HG03354 (cell line): ENCODE measurements around the gene ASL.
"Not testable (repeated sequence)": the region's sequence is repeated elsewhere in the genome, so short reads cannot be mapped to it uniquely, and the experiment has no call there.

ENCODE experiments used
- ATAC-seq: cut with Tn5 transposase; IDR thresholded peaks from one replicate; pipeline ENCODE4 v1.9.1; 2021; ENCODE audit warnings: mild to moderate bottlenecking; ENCODE audit not compliant: unreplicated experiment, poor library complexity, severe bottlenecking

ASL gene

DNA sequence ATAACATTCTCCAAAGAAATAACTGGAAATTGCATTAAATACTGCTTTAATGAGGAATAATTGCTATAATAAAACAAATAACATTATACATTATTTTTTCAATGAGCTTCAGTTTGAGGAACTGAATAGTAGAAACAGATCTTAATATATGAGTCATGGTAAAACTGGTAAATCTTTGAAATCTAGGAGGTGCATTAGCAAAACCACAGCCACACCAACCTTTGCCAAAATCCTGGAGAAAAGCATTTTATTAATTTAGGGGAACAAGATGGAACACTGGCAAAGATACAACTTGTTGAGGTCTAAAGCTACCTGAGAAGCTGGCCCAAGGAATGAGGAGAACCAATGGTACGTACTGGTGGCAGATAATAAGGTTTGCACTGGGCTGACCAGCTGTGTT, 5.4 kb upstream of the ASL start:
- ATAC-seq, result no peak

DNA sequence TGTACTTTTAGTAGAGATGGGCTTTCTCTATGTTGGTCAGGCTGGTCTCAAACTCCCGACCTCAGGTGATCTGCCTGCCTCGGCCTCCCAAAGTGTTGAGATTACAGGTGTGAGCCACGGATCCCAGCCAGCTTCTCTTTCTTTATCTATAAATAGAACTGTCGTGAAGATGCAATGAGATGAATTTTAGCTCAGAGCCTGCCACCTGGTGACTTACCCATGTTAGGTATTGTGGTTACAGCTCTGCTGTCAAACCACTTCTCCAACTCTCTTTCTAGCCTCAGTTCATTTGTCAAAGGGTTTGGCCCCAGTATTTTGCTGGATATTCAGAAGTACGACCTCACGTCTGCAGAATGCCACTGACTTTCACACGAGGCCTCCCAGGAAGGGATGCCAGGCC, 3.4 kb upstream of the ASL start:
- ATAC-seq, result not testable (repeated sequence)

DNA sequence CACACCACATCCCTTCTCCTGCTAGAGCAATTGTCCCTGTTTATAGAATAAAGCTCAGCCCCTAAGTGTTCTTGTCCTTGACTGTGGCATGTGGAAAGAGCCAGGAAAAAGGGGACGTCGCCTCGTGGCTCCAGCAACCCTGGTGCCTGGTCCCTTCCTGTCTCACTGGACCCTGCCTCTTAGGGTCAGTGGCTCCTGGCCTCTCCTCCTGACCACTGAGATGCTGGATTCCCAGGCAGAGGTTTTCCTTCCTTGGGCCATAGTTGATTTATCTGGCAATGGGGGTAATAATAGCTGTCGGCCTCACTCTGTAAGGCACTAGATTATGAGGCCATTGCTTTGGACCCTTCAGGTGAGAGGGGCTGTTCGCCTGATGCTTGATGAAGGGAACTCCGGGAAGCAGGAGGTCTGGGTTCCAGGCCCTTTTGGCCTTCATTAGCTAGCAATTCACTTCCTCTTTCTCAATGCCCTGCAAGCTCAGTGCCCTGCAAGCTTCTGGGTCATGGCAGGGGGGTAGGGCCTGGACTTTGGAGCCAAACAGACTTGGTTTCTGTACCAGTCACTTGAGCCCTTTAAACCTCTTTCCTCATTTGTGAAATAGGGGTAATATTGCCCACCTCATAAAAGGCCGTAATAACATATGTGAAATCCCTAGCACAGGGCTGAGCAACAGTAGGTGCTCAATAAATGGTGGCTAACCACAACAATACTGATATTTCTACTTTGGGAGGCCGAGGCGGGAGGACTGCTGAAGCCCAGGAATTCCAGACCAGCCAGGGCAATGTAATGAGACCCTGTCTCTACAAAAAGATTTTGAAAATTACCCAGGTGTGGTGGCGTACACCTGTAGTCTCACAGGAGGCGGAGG, 1.1 kb downstream of the ASL start:
- ATAC-seq, result no peak

DNA sequence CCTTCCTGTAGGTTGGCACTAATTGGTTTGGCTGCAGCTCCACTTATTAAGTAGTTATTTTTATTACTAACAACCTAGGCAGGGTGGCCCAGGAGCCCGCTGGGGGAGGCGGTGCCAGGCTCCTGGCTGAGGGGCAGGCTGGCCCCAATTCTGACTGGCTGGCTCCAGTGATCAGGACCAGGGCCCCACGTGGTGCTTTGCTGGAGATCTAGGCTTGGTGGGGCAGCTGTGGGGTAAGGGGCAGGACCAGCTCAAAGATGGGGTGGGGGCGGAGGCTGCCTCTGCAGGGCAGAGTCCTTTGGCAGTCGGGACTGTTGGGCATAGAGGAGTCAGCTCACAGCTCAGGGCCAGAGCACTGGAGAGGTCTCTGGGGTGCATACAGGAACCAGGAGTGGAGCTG, 2.4 kb downstream of the ASL start:
- ATAC-seq, result no peak

DNA sequence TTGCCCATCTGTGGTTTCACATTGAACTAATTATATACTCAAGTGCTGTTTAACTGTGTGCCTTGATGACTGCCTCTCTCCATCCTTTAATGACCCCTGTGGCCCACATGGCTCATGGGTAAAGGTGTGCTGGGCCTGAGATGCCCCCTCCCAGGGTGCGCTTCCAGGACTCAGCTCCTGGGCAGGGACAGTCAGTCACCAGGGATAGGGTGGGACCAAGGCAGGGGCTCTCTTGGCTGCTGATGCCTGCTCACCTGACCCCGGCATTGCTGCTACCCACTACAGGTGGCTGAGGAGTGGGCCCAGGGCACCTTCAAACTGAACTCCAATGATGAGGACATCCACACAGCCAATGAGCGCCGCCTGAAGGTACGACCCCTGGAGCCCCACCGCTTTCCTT, 6.5 kb downstream of the ASL start:
- ATAC-seq, result no peak

DNA sequence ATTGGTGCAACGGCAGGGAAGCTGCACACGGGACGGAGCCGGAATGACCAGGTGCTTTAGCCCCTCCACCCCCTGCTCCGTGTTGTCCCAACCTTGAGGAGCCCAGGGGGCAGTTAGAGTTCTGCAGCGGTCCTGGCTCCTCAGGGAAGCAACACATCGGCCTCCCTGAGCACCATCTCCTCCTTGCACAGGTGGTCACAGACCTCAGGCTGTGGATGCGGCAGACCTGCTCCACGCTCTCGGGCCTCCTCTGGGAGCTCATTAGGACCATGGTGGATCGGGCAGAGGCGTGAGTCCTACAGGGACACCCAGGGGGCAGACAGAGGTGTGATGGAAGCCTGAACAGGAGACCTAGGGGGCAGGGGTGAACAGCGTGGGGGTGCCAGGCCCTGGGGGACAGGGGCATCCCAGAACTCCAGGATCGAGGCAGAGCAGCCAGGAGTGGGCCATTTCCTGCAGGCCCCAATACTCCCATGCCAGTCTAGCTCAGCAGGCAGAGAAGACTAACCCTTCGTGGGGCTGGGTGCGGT, 7.3 kb downstream of the ASL start:
- ATAC-seq, result no peak

DNA sequence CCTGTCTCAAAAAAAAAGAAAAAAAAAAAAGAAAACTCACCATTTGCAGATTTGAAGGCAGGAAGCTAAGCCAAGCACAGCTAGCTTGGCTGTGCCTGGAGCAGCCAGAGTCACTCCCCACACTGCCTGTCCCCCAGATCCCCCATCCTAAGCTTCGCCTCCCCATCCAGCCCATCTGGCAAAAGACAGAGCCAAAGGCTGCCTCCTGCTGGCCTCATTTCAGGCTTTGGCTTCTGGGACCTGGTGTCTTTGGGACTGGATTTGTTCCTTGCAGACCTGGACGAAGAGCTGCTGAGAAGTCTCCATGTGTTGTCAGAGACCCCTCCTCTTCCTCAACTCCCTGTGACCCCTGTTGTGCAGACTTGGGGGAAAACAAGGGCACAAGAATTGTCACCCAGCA, 8.1 kb downstream of the ASL start:
- no peak for ATAC-seq

DNA sequence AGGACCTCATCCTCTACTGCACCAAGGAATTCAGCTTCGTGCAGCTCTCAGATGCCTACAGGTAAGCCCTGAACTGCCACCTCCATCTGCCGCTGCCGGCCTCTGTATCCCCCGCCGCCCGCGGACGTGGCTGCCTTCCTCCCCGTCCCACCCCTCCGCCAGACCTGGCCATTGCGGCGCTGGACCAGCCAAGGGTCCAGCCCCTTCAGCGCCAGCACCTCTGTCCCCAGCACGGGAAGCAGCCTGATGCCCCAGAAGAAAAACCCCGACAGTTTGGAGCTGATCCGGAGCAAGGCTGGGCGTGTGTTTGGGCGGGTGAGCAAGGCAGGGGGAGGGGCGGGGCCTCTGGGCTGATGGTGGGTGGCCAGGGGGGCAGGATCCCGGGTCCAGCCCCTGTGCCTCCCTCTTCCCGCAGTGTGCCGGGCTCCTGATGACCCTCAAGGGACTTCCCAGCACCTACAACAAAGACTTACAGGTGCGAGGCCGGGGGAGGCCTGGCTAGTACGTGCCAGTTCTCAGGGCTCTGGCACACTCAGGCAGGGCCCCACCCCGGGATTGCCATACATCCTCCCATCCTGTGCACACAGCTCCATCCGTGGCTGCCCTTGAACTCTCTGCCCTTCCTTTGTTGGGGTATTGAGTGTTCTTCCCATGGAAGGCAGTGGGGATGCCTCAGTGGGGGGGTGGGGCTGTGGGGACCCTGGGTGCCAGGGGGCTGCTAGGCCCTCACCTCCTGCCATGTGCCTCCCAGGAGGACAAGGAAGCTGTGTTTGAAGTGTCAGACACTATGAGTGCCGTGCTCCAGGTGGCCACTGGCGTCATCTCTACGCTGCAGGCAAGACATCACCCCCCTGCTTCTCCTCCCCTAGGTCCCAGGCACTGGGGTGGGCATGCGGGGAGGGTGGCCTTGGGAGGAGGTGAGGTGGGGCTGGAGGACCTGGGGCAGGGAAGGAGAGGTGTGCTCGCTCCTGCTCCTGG, 13.5 kb downstream of the ASL start:
- no peak for ATAC-seq

DNA sequence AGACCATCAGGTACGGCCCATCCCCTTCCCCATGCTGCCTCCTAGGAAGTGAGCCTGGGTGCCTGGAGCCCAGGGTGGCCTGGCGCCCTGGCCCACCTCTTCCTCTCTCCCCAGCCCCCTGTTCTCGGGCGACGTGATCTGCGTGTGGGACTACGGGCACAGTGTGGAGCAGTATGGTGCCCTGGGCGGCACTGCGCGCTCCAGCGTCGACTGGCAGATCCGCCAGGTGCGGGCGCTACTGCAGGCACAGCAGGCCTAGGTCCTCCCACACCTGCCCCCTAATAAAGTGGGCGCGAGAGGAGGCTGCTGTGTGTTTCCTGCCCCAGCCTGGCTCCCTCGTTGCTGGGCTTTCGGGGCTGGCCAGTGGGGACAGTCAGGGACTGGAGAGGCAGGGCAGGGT, 17.0 kb downstream of the ASL start:
- no peak for ATAC-seq

DNA sequence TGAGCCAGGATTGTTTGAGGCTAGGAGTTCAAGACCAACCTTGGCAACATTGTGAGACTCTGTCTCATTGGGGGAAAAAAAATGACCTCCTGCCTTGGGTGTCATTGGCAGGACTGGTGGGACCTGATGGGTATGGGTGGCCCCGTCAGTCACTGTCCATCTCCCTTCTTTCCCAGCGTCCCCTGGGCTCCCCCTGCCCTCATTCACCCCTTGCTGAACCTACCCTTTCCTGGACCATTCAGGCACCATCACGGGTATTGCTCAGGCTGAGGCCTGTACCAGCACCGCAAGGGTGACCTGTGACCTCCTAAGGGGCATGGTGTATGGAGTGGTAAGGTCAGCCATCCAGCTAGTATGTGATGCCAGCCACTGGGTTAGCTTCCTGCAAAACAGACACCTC, 19.4 kb downstream of the ASL start:
- no peak for ATAC-seq

DNA sequence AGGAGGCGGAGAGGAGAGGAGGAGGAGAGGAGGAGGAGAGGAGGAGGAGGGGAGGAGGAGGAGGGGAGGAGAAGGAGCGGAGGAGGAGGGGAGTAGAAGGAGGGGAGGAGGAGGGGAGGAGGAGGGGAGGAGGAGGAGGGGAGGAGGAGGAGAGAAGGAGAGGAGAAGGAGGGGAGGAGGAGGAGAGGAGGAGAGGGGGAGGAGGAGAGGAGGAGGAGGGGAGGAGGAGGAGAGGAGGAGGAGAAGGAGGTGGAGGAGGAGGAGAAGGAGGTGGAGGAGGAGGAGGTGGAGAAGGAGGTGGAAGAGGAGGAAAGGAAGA, 23.6 kb downstream of the ASL start:
- ATAC-seq, result no peak

DNA sequence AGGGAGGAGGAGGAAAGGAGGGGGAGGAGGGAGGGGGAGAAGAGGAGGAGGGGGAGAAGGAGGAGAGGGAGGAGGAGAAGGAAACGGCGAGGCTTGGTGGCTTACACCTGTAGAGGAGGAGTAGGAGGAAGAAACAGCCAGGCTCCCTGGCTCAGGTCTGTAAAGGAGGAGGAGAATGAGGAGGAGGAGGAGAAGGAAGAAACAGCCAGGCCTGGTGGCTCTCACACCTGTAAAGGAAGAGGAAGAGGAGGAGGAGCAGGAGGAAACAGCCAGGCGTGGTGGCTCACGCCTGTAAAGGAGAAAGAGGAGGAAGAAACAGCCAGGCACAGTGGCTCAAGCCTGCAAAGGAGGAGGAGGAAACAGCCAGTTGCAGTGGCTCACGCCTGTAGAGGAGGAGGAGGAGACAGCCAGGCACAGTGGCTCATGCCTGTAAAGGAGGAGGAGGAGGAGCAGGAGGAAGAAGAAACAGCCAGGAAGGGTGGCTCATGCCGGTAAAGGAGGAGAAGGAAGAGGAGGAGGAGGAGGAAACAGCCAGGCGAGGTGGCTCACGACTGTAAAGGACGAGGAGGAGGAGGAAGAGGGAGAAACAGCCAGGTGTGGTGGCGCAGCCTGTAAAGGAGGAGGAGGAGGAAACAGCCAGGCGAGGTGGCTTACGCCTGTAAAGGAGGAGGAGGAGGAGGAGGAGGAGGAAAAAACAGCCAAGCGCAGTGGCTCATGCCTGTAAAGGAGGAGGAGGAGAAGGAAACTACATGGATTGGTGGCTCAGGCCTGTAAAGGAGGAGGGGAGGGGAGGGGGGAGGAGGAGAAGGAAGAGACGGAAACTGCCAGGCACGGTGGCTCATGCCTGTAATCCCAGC, 24.2 kb downstream of the ASL start:
- peak; percentile 77 for ATAC-seq

DNA sequence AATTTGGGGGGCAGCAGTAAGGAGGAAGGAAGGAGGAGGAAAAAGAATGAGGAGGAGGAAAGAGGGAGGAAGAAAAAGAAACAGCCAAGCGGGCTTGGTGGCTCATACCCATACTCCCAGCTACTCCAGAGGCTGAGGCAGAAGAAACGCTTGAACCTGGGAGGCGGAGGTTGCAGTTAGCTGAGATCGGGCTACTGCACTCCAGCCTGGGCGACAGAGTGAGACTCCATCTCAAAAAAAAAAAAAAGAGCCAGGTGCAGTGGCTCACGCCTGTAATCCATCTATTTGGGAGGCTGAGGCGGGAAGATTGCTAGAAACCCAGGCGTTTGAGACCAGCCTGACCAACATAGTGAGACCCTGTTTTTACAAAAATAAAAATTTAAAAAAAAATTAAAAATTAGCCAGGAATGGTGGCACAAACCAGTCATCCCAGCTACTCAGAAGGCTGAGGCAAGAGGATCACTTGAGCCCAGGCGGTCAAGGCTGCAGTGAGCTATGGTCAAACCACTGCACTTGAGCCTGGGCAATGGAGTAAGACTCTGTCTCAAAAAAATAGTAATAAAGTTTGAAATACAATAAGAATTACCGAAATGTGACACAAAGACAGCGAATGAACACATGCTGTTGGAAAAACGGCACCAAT, 24.9 kb downstream of the ASL start:
- peak; percentile 8 for ATAC-seq

DNA sequence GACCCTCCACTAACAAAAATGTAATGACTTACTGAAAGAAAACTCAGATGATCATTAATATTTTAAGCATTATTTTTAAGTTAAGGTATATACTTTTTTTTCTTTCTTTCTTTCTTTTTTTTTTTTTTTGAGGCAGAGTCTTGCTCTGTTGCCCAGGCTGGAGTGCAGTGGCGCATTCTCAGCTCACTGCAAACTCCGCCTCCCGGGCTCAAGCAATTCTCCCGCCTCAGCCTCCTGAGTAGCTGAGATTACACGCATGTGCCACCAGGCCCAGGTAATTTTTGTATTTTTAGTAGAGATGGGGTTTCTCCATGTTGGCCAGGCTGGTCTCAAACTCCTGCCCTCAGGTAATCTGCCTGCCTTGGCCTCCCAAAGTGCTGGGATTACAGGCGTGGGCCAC, 26.5 kb downstream of the ASL start:
- ATAC-seq, result not testable (repeated sequence)

DNA sequence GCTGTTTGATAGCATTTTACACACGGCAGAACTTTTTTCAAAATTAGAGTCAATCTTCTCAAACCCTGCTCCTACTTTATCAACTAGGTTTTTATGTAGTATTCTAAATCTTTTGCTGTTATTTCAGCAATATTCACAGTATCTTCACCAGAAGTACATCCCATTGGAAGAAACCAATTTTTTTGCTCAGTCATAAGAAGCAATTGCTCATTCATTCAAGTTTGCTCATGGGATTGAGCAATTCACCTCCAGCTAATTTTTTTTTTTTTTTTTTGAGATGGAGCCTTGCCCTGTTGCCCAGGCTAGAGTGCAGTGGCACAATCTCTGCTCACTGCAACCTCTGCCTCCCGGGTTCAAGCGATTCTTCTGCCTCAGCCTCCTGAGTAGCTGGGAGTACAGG, 28.4 kb downstream of the ASL start:
- not testable (repeated sequence) for ATAC-seq

DNA sequence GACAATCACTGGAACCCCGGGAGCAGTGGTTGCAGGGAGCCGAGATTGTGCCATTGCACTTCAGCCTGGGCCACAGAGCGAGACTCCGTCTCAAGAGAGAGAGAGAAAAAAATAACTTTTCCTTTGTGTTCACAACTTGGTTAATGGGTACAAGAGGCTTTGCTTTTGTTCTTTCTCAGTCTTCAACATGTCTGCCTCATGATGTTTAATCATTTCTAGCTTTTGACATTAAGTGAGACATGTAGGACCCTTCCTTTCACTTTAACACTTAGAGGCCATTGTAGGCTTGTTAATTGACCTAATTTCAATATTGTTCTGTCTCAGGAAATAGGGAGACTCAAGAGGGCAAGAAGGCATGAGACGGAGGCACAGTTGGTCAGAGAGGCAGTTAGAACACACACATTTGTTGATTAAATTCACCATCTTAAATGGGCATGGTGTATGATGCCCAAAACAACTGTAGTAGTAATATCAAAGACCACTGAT, 29.7 kb downstream of the ASL start:
- peak; percentile 70 for ATAC-seq

DNA sequence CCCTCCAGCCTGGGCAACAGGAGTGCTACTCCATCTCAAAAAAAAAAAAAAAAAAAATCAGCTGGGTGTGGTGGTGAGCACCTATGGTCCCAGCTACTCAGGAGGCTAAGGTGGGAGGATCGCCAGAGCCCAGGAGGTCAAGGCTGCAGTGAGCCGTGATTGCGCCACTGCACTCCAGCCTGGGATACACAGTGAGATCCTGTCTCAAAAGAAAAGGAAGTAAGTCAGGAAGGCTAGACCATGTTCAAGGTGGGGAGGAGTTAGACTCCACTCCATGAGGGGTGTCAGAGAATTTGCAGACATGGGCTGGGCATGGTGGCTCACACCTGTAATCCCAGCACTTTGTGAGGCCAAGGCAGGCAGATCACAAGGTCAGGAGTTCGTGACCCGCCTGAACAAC, 32.8 kb downstream of the ASL start:
- not testable (repeated sequence) for ATAC-seq

DNA sequence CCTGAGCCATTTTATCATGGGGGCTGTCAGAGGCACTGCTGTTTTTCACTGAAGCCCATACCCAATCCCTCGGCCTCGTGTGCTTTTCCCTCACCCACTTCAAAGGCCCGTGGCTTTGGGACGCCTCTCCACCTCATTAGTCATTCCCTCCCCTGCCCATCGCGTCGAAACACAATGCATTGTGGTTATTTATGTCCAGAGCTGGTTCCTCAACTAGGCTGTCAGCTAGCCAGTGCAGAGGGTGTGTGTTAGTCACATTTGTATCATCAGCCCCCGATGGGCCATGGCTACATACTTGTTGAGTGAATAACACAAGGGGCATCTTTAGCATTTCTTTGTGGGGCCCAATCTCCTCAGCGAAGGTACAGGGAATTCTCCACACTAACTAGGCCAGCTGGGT, 35.2 kb downstream of the ASL start:
- ATAC-seq, result no peak
